GF-D8 (cell line): ENCODE measurements around the gene YTHDF2.
"Not testable (repeated sequence)": the region's sequence is repeated elsewhere in the genome, so short reads cannot be mapped to it uniquely, and the experiment has no call there.

Experiments used
- DNase-seq: peaks from one replicate; lab custom pipeline; 2025; lab: John Stamatoyannopoulos, UW

Gene YTHDF2

GRCh38 chr1:28736450-28737306, at the start of gene YTHDF2:
Gene YTHDF2, plus strand, starts transcription at chr1:28736940. Its CDS starts 181 bp downstream, at chr1:28737121.
- peak; percentile 87 for DNase-seq

GRCh38 chr1:28691627-28692026, 45.1 kb upstream of the YTHDF2 start:
- not testable (repeated sequence) for DNase-seq

GRCh38 chr1:28703629-28704028, 33.1 kb upstream of the YTHDF2 start:
- DNase-seq = no peak

GRCh38 chr1:28716336-28716735, 20.4 kb upstream of the YTHDF2 start:
- DNase-seq = no peak

GRCh38 chr1:28718166-28718565, 18.6 kb upstream of the YTHDF2 start:
- no peak for DNase-seq

- DNase-seq = no peak
Observed at GRCh38 chr1:28718586-28719331, 18.0 kb upstream of the YTHDF2 start.

- no peak for DNase-seq
Observed at GRCh38 chr1:28719332-28719619, 17.5 kb upstream of the YTHDF2 start.

- no peak for DNase-seq
Observed at GRCh38 chr1:28720376-28720775, 16.4 kb upstream of the YTHDF2 start.

GRCh38 chr1:28721927-28722326, 14.8 kb upstream of the YTHDF2 start:
- DNase-seq = not testable (repeated sequence)

- not testable (repeated sequence) for DNase-seq
Observed at GRCh38 chr1:28725365-28725764, 11.4 kb upstream of the YTHDF2 start.

GRCh38 chr1:28735961-28736449, 735 bp upstream of the YTHDF2 start:
- no peak for DNase-seq

- DNase-seq = peak; percentile 11
Observed at GRCh38 chr1:28737307-28738132, 780 bp downstream of the YTHDF2 start.

GRCh38 chr1:28740118-28740517, 3.4 kb downstream of the YTHDF2 start:
- no peak for DNase-seq

GRCh38 chr1:28744184-28744583, 7.4 kb downstream of the YTHDF2 start:
- DNase-seq = no peak

- DNase-seq = no peak
Observed at GRCh38 chr1:28745653-28746173, 9.0 kb downstream of the YTHDF2 start.

GRCh38 chr1:28750330-28750729, 13.6 kb downstream of the YTHDF2 start:
- DNase-seq = no peak

GRCh38 chr1:28750771-28751294, 14.1 kb downstream of the YTHDF2 start:
- DNase-seq = not testable (repeated sequence)

GRCh38 chr1:28751315-28752060, 14.7 kb downstream of the YTHDF2 start:
- DNase-seq = no peak

GRCh38 chr1:28755701-28756100, 19.0 kb downstream of the YTHDF2 start:
- no peak for DNase-seq

- no peak for DNase-seq
Observed at GRCh38 chr1:28756846-28757245, 20.1 kb downstream of the YTHDF2 start.

- no peak for DNase-seq
Observed at GRCh38 chr1:28758420-28758819, 21.7 kb downstream of the YTHDF2 start.
